ENCODE data around the gene ITGAE.
A peak's percentile ranks its signal among the peaks of the same experiment; 100 is the strongest.

ITGAE gene

GRCh38 chr17:3693829-3694231, 107.2 kb downstream of the ITGAE start:
- DNase-seq (ENCODE audit: low spot score): no peak

DNA sequence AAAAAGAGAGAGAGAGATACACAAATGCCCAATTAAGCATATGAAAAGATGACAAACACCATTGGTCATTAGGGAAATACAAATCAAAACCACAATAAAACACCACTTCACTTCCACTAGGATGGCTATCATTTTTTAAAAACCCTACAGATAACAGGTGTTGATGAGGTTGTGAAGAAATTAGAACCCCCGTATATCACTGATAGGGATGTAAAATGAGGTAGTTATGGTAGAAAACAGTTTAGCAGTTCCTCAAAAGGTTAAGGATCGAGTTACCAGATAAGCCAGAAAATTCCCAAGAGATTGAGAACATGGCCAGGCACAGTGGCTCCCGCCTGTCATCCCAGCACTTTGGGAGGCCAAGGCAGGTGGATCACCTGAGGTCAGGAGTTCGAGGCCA, 107.8 kb downstream of the ITGAE start:
- DNase-seq (ENCODE audit: low spot score): no peak

DNA sequence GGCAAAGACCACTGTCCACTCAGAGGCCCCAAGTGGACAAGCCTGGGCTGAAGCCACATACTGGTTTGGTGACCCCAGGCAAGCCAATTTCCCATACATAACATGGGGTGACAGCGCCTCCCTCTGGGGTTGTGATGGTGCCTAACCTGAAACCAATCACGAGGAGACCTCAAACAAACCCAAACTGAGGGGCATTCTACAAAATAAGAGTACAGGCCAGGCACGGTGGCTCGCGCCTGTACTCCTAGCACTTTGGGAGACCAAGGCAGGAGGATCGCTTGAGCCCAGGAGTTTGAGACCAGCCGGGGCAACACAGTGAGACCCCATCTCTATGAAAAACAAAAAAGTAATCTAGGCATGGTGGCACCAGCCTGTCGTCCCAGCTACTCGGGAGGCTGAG, 108.6 kb downstream of the ITGAE start:
- DNase-seq (ENCODE audit: low spot score): no peak

DNA sequence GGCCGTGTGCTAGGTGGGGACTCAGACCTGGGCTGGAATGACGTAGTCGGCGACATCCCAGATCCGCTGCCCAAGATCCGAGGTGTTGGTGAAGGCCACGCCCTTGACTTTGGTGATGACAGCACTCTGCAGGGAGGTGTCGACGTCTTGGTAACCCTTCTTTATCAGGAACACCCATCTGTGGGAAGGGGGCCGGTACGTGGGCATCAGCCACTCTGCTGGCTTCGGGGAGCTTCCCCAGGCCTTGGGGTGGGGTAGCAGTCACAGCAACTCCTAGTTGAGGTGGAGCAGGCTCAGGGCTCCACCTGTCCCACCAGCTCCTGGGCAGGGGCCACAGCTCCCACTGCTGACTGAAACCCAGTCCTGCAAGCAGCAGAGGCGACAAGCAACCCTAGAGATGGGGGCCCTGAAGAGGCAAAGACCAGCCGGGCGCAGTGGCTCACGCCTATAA, 109.3 kb downstream of the ITGAE start:
- no peak for DNase-seq (ENCODE audit: low spot score)

DNA sequence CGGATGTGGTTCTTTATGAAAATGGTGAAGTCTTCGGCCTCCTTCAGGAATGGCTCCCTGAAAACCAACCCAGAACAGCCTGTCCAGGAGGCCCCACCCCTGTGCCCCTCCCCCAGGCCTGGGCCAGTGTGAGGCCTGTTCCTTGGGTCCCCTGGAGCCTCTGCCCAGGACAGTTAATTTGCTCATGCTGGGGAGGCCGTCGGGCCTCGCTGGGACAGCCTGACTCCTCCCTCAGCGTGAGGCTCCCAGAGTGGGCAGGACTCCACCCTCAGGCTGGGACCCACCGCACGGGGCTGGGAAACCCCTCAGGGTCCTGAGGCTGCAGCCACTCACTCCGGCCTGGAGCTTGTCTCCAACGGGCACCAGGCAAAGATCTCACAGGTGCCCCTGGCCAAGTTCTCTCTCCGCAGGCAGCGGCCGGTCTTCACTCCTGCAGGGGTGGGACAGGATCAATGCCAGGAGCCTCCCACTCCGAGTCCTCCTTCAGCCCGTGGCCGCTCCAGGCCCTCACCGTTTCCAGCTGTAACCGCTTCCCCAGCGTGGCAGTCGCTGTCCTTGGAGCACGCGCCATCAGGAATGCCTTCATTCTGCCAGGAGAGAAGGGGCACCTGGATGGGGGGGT, 110.8 kb downstream of the ITGAE start:
- no peak for DNase-seq (ENCODE audit: low spot score)

DNA sequence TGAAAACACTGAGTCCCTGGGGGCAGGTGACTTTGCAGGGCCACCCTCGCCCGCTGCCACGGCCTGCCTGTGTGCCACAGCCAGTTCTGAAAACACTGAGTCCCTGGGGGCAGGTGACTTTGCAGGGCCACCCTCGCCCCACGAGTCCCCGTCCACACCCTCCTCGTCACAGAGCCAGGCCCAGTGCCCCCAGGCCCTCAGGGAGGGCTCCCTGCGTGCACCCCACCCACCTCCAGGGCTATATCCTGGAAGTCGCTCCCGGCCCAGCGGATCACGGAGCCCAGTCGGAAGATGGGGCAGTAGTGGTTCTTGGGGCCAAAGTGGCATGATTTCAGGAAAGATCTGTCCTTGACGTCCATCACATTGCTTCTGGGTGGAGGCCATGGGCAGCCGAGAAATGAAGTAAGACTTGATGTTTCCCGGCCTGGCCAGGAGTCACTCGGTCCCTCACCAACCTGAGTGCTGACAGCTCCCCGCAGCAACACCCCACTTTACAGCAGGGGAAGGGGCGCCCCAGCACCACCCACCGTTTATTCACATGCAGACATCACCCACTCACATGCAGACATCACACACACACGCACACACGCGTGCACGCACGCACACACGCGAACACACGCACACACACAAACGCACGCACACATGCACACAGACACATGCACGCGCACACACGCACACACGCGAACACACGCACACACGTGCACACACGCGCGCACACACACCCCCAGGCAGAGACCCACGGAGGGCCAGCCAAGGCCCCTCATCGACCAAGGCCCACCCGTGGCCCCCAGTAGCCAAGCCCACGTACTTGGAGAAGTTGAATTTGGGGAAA, 111.5 kb downstream of the ITGAE start:
- no peak for DNase-seq (ENCODE audit: low spot score)

DNA sequence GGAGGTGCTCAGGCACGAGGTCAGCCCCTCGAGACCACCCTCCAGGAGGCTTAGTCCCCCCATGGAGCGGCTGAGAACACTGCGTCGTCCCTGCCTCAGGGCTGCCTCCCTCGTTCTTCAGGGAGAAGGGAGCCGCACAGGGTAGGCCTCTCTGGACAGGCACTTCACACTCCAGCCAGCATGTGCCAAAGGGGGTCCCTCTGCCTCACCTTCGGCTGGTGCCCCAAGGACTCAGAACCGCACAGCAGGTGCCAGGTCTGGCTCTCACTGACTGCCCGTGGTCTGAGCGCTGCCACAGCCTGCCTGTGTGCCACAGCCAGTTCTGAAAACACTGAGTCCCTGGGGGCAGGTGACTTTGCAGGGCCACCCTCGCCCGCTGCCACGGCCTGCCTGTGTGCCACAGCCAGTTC, 112.1 kb downstream of the ITGAE start:
- no peak for DNase-seq (ENCODE audit: low spot score)

DNA sequence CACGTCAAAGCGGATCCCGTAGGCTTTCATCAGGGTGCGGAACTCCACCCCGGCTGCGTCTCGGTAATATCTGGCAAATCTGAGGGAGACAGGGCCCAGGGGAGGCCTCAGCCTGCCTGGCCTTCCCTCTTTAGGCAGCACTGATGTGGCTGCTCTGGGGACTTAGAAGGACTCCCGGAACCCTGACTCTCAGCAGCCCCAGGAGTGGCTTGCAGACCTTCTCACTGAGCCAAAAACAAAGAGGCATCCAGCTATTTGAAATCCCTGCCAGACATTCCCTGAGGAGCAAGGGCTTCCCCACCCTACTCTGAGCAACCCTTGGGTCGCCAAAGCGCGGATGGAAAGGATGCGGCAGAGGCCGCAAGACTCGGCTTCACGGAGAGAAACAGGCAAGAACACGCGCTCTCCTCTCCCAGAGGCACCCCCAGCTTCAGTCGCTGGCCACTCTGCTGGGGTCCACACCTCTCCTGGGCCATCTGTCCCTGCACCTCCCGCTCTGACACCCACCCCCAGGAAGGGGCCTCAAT, 112.9 kb downstream of the ITGAE start:
- peak; percentile 33 for DNase-seq (ENCODE audit: low spot score)

GRCh38 chr17:3685174-3685573, 115.8 kb downstream of the ITGAE start:
- DNase-seq (ENCODE audit: low spot score): no peak

DNA sequence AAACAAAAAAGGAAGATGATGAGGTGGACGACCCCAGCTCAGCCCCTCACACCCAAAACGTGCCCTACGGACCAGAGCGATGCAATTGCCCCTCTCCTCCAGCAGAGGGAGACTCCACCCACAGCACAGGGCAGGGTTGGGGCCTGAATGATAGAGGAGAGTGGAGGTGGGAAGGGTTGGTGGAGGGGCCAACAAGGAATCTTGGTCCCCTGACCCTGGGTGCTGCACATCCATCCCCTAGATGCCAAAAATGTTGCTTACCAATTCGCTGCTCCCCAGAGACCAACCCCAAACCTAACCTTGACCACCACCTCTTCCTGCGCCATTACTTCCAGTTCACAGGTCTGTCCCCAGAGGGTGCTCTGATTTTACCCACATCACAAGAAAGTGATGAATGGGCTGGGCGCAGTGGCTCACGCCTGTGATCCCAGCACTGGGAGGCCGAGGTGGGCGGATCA, 117.9 kb downstream of the ITGAE start:
- DNase-seq (ENCODE audit: low spot score): peak; percentile 84

- no peak for DNase-seq (ENCODE audit: low spot score)
These were observed 119.0 kb downstream of the ITGAE start for GRCh38 chr17:3682033-3682432.

- no peak for DNase-seq (ENCODE audit: low spot score)
These were observed 119.4 kb downstream of the ITGAE start for GRCh38 chr17:3681565-3681964.

GRCh38 chr17:3681057-3681456, 119.9 kb downstream of the ITGAE start:
- no peak for DNase-seq (ENCODE audit: low spot score)

DNA sequence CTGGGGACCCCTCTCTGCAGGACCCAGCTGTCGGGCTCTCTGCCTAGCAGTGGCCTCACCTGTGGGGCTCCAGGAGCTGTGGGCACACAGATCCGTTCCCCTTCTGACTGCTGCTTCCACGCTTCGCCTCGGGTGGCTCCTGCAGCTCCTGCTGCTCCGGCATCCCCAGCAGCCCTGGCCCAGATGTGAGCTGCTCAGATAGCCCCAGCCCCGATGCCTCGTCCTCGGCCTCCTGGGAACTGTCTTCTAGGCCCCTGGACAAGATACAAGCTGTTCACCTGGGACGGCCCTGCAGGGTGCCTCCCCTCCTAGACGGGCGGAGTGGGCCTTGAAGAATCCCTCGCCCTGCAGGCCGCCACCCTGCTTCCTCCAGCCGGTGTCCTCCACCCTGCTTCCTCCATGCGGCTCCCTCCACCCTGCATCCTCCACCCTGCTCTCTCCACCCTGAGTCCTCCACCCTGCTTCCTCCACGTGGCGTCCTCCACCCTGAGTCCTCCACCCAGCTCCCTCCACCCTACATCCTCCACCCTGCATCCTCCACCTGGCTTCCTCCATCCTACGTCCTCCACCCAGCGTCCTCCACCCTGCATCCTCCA, 121.4 kb downstream of the ITGAE start:
- DNase-seq (ENCODE audit: low spot score): no peak

DNA sequence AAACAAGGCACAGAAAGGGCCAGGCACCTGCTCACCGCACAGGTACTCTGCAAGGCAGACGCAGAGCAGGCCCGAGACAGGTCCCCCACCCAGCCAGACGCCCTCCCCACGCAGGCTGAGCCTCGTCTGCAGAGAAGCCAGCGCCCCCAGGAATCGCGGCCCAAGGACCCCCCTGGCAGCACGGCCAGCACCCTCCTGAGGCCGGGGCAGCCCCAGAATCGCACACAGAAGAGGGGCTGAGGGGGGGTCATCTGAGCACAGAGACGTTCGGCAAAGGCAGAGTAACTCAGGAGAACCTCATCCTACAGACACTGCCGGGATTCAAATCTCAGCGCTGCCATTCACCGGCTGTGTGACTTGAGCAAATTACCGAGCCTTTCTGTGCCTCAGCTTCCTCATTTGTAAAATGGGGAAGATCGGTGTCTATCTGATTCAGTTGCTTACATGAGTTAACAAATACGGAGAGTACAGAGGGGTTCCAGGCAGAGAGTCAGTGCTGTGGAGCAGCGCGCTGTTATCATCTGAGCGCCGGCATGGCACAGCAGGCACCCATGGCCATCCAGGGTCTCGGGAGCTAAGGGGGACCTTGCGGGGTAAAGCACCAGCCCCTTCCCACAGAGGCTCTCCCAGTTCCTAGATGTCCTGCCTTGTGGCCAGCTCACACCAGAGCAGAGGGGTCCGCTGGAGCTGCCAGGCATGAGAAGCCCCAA, 122.0 kb downstream of the ITGAE start:
- DNase-seq (ENCODE audit: low spot score): no peak

- peak; percentile 31 for DNase-seq (ENCODE audit: low spot score)
These were observed 122.7 kb downstream of the ITGAE start for GRCh38 chr17:3678095-3678820.

DNA sequence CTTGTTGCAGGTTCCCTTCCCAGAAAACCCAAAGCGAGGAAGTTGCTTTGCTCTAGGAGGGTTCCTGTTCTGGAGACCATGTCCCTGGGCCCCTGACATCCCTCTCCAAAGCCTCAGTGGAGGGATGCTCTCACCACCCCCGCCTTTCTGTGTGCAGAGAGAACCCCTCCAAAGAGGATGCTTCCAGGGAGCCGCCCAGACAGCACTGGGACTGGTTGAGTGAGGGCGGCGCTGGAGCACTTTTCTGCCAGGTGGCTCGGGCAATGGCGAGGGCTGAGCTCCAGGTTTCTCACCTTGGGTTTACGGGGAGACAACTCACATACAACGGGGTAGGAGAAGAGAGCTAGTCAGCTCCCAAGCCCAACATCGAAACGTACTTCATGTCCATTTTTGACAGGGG, 125.1 kb downstream of the ITGAE start:
- DNase-seq (ENCODE audit: low spot score): no peak

- no peak for DNase-seq (ENCODE audit: low spot score)
These were observed 128.4 kb downstream of the ITGAE start for GRCh38 chr17:3672571-3672970.

GRCh38 chr17:3669548-3669947, 131.4 kb downstream of the ITGAE start:
- DNase-seq (ENCODE audit: low spot score): no peak

DNA sequence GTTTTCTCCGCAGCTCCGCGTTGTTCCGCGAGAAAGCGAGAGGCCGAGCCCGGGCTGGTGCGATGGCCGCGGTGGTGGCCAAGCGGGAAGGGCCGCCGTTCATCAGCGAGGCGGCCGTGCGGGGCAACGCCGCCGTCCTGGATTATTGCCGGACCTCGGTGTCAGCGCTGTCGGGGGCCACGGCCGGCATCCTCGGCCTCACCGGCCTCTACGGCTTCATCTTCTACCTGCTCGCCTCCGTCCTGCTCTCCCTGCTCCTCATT, 132.0 kb downstream of the ITGAE start:
- DNase-seq (ENCODE audit: low spot score): no peak

- DNase-seq (ENCODE audit: low spot score): peak; percentile 100
These were observed 132.5 kb downstream of the ITGAE start, which contains the start of the genes EMC6 and TAX1BP3 for GRCh38 chr17:3668279-3669084. EMC6 (plus strand) TSS chr17:3668812; CDS start chr17:3669147, 335 bp downstream. TAX1BP3 (minus strand) TSS chr17:3668578; CDS start chr17:3668526, 52 bp downstream.
